Measurements from ENCODE around the gene CACNA1C.

- TF ChIP-seq CTCF (IDR thresholded peaks at IDR 0.05) (no peak), POLR2A (IDR thresholded peaks at IDR 0.05) (no peak)
Observed at GRCh38 chr12:2675776-2676175, 623.0 kb downstream of the CACNA1C start.

Data from tibial nerve (tissue), 3 donors.